H54 (cell line): ENCODE data around the gene ELOVL2.
"Not testable (repeated sequence)": the region's sequence is repeated elsewhere in the genome, so short reads cannot be mapped to it uniquely, and the experiment has no call there.

ENCODE experiments used
- DNase-seq: peaks from one replicate; pipeline ENCODE4 v3.0.0; 2011; ENCODE audit warnings: low spot score, mixed read lengths; ENCODE audit not compliant: insufficient read length
- FAIRE-seq: peaks from 3 replicates; lab custom pipeline; 2011; peaks lifted over from hg19 to GRCh38; lab: Jason Lieb, UNC
- POLR2A ChIP-seq: IDR thresholded peaks from 2 replicates; pipeline ENCODE4 v1.6.1; 2011; ENCODE audit warnings: low read depth, mild to moderate bottlenecking, low read length

ELOVL2 gene

GRCh38 chr6:11006061-11006460 is 38.0 kb downstream of the ELOVL2 start:
- FAIRE-seq: peak; percentile 64
- TF ChIP-seq POLR2A: no peak

GRCh38 chr6:11003297-11003696 is 40.8 kb downstream of the ELOVL2 start:
- FAIRE-seq, DNase-seq: not testable (repeated sequence)

More at GRCh38 chr6:11006061-11006460, 38.0 kb downstream of the ELOVL2 start:
- DNase-seq: peak; percentile 32

- no peak for DNase-seq
- TF ChIP-seq POLR2A: no peak
- FAIRE-seq: no peak
Observed at GRCh38 chr6:11002176-11002575, 41.9 kb downstream of the ELOVL2 start.

DNA sequence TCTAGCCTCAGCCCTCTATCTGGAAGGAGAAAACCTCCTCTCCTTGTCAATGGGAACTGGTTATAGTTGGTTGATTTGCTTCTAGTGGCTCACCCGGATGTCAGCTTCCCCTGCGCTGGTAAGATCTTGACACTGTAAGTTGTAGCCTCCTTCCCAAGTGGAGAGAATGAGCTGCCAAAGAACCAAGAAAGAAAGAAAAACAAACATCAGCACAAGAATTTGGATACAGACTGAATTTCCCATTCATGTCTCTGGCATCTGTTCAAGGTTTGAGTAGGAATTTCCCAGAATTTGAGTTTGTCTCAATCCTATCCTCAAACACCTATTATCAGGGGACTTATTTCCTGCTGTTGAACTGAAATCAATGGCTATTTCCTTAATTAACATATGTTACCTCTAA is 44.1 kb downstream of the ELOVL2 start:
- no peak for TF ChIP-seq POLR2A
- DNase-seq: no peak
- peak; percentile 27 for FAIRE-seq

DNA sequence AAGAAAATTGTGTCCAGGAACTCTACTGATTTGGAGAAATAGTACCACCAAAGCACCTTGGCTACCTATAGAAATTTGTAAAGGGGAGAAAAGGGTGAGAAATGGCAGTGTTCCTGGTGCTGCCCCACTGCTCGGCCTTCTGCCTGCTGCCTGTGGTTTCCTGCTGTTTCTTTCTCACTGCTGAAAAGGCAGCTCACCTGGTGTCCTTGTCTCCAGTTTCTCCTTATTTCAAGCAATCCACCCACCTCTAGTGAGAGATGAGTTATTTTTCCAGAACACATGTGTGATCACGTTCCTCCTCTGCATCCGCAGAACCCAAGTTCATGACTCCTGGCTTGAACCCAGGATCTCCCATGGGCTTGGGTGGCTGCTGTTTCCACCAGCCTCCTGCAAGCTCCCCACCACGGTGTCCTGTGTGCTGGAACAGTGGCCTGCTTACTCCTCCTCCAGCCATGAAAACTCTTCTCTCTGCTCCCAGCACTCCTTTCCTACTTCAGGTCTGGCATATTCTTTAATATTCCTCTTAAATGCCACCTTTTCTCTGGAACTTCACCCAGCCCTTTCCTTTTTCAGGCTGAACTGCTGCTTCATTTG is 48.9 kb downstream of the ELOVL2 start:
- no peak for DNase-seq
- no peak for TF ChIP-seq POLR2A
- no peak for FAIRE-seq

GRCh38 chr6:10993896-10994295 is 50.2 kb downstream of the ELOVL2 start:
- FAIRE-seq (no peak), DNase-seq (no peak)
- no peak for TF ChIP-seq POLR2A

DNA sequence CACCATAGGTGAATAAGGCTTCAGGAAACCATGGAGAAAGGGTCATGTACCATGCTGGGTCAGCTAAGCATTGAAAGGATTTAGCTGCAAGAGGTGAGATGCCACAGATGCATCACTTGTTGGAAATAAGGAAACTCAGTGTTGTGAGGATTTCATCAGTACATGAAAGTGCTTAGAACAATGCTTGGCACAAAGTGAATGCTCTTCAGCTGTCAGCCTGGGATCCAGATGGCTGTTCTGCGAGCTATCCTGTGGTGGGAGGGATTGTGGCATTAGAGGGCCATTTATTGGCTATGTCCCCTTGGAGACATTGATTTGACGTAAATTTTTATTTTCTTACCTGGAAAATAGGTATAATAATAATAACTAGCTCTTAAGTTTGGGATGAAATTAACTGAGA is 53.0 kb downstream of the ELOVL2 start:
- FAIRE-seq: no peak
- no peak for TF ChIP-seq POLR2A
- no peak for DNase-seq

DNA sequence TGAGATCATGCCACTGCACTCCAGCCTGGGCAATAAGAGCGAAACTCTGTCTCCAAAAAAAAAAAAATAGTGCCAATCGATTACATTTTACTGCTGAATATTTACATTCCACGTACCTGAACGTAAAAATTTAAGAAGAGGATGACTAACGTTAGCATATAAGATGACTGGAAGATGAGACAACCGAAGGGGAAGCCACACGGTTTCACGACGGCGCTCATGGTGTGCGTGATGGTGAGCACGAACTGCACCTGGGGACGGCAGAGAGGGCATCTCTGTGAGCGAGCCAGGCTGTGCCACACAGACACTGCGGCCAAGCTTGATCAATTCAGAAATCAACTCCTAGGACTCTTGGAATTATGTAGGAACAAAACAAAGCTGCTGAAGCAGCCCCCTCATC is 54.5 kb downstream of the ELOVL2 start:
- DNase-seq (no peak), FAIRE-seq (no peak)
- TF ChIP-seq POLR2A: no peak

GRCh38 chr6:10984959-10985358 is 59.1 kb downstream of the ELOVL2 start:
- not testable (repeated sequence) for DNase-seq, FAIRE-seq

GRCh38 chr6:10981409-10981808 is 62.7 kb downstream of the ELOVL2 start:
- no peak for TF ChIP-seq POLR2A
- no peak for FAIRE-seq
- no peak for DNase-seq

DNA sequence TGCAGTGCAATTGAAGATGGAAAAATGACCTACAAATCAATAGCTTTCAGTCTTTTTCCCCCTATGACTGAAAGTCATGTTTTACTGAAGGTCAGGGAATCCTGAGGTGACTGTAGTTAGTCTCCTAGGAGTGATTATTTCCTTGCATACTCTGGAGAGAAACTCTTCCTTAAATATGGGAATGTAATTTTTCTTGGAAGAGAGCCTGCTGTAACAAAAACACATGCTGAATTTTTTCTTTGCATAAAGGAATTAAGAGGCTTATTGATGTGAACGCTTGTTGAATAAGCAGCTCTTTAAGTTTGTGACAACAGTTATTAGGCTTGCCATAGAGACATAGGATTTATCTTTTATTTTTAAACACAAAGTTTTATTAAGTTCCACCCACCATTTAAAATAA is 64.5 kb downstream of the ELOVL2 start:
- DNase-seq (no peak), FAIRE-seq (no peak)
- no peak for TF ChIP-seq POLR2A

GRCh38 chr6:10977231-10977968 is 66.7 kb downstream of the ELOVL2 start:
- no peak for FAIRE-seq
- TF ChIP-seq POLR2A: no peak

GRCh38 chr6:10976571-10976970 is 67.5 kb downstream of the ELOVL2 start:
- no peak for TF ChIP-seq POLR2A
- DNase-seq (no peak), FAIRE-seq (no peak)

More at GRCh38 chr6:10977231-10977968, 66.7 kb downstream of the ELOVL2 start:
- DNase-seq: no peak

- DNase-seq: no peak
- no peak for FAIRE-seq
- TF ChIP-seq POLR2A: no peak
Observed at GRCh38 chr6:10972196-10972595, 71.9 kb downstream of the ELOVL2 start.

- no peak for TF ChIP-seq POLR2A
- no peak for DNase-seq
- FAIRE-seq: no peak
Observed at GRCh38 chr6:10970731-10971130, 73.4 kb downstream of the ELOVL2 start.

DNA sequence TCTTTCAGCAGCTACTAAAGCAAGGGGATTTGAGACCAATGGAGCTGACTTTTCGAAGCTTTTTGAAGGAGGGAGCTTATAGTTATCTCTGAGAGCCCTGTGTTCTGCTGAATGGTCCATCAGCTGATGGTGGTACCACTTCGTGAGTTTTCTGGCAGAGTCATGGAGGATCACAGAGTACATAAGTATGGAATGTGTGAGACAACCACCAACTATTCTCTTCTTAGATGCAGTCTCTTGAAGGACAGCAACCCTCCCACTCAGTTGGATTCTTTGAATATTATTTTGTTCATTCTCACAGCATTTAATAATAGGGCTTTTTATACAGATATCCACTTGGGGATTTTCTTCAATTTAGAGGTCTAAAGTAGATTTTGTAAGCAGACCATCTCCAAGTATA is 75.3 kb downstream of the ELOVL2 start:
- FAIRE-seq: no peak
- no peak for DNase-seq
- no peak for TF ChIP-seq POLR2A
